Activated T-helper 1 cell treated with anti-CD3 and anti-CD28 coated beads, Interleukin-12 subunit alpha, Interleukin-12 subunit beta, Interleukin-2, Interleukin-4 antibody, amounts not matched to agents 30 ng/mL and 10 ng/mL and 1 ng/mL, durations not matched to agents 14 hours and 24 hours and 36 hours (primary cell): ENCODE data around the gene EFS. TPM values are rescaled to one million over a fixed set of nuclear protein-coding genes. Genes with fewer than 3 reads are reported as not detected.

Experiments
- DNase-seq: peaks from one replicate; pipeline ENCODE4 v3.0.0; 2021; ENCODE audit warnings: low spot score
- H3K27ac Mint-ChIP-seq: one replicate; pipeline ENCODE4 v1.8.0; 2021; ENCODE audit warnings: mild to moderate bottlenecking, mixed read lengths
- H3K27me3 Mint-ChIP-seq: one replicate; pipeline ENCODE4 v1.8.0; 2022; ENCODE audit warnings: mild to moderate bottlenecking, moderate library complexity, mixed read lengths; ENCODE audit not compliant: insufficient read depth
- H3K36me3 Mint-ChIP-seq: one replicate; pipeline ENCODE4 v1.8.0; 2021; ENCODE audit warnings: low read depth, mixed read lengths
- H3K4me1 Mint-ChIP-seq: one replicate; pipeline ENCODE4 v1.8.0; 2021; ENCODE audit warnings: low read depth, mixed read lengths
- H3K4me3 Mint-ChIP-seq: one replicate; pipeline ENCODE4 v1.8.0; 2021; ENCODE audit warnings: mild to moderate bottlenecking, moderate library complexity, mixed read lengths
- H3K9me3 Mint-ChIP-seq: one replicate; pipeline ENCODE4 v1.8.0; 2021; ENCODE audit warnings: mixed read lengths
- intact Hi-C: fragments of 100-400 bp; cut with micrococcal nuclease; formaldehyde crosslinking; loops from one replicate; pipeline ENCODE4 v1.15.1; 2024
- total RNA-seq: library from RNA; stranded (reverse); gene quantifications from 2 replicates; pipeline ENCODE4 v1.2.3, GENCODE V29; 2022

The EFS gene, protein sequence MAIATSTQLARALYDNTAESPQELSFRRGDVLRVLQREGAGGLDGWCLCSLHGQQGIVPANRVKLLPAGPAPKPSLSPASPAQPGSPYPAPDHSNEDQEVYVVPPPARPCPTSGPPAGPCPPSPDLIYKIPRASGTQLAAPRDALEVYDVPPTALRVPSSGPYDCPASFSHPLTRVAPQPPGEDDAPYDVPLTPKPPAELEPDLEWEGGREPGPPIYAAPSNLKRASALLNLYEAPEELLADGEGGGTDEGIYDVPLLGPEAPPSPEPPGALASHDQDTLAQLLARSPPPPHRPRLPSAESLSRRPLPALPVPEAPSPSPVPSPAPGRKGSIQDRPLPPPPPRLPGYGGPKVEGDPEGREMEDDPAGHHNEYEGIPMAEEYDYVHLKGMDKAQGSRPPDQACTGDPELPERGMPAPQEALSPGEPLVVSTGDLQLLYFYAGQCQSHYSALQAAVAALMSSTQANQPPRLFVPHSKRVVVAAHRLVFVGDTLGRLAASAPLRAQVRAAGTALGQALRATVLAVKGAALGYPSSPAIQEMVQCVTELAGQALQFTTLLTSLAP
- total RNA-seq = not detected in 2 replicates

- DNase-seq = no peak
- Mint-ChIP-seq H3K27ac (no peak within 1 kb of the TSS), H3K4me1 (no peaks in the 10 kb centered on the region), H3K4me3 (no peak within 1 kb of the TSS), H3K9me3 (no peaks in the 10 kb centered on the region), H3K27me3 (peaks cover 31% of the 10 kb centered on the region), H3K36me3 (no peaks in the 10 kb centered on the region)
- intact Hi-C loops = no loop called here
These were observed at the start of gene EFS for GRCh38 chr14:23365036-23365731. TSS of gene EFS (minus strand) at chr14:23365172. CDS start at chr14:23365025, 147 bp downstream.

- Mint-ChIP-seq H3K4me3 (no peak overlapping the region), H3K27ac (no peak overlapping the region), H3K9me3 (no peaks in the 10 kb centered on the region), H3K27me3 (peaks cover 6% of the 10 kb centered on the region), H3K4me1 (peaks cover 4% of the 10 kb centered on the region), H3K36me3 (no peaks in the 10 kb centered on the region)
- no peak for DNase-seq
- intact Hi-C loops = no loop called here
These were observed 49.3 kb upstream of the EFS start for GRCh38 chr14:23414254-23414653.

- no peak overlapping the region for H3K4me3 Mint-ChIP-seq
- no peak for DNase-seq
- H3K36me3 Mint-ChIP-seq = no peaks in the 10 kb centered on the region
- peaks cover 5% of the 10 kb centered on the region for H3K27me3 Mint-ChIP-seq
- H3K27ac Mint-ChIP-seq = no peak overlapping the region
- H3K4me1 Mint-ChIP-seq = peaks cover 9% of the 10 kb centered on the region
- intact Hi-C loops = no loop called here
- no peaks in the 10 kb centered on the region for H3K9me3 Mint-ChIP-seq
These were observed 48.7 kb upstream of the EFS start for GRCh38 chr14:23413681-23414080.

DNA sequence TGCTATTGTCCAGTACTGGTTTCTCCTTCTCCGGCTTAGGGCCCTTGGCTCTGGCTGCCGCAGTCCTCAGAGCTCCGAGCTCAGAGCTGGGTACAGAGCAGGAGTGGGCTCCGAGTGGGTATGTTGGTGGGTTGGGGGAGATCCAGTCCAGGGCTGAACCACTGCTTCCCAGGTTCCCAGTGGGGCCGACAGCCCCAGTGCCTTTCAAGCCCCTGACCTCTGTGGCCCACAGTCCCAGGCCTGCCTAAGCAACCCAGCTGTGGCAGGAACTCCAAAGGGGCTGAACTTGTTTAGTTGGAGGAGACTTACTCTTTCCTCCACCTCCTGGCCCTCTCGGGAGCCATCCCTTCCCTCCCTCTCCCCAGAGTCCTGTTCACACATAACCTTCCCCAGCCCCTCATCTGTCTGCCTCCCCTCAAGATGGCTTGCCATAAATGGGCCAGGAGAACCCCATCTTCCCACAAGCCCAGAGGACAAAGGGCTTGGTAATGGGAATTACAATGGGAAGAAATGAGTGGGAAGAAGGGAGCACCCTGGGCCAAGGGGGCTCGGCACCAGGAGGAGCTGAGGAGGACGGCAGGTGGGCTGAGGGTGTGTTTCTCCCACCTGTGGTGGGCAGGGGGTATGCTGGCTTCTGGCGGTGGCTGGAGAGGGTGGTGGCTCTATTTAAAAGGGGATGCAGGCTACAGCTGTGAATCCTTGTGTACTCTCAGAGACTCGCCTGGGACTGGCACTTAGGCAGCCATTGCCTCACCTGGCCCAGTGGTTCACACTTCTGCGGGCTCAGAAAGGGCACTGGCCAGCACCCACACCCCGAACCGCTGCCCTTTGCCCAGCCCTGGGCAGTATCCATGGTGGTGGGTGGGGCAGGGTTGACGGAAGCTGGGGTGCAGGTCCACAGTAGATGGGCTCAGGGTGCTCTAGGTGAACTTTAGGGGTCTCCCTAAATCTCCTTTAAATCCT lies 46.9 kb upstream of the EFS start:
- Mint-ChIP-seq H3K27me3 (peaks cover 5% of the 10 kb centered on the region), H3K4me1 (peaks cover 10% of the 10 kb centered on the region), H3K4me3 (no peak overlapping the region), H3K27ac (no peak overlapping the region), H3K36me3 (no peaks in the 10 kb centered on the region), H3K9me3 (no peaks in the 10 kb centered on the region)
- intact Hi-C loops = no loop called here
- DNase-seq = no peak

- Mint-ChIP-seq H3K9me3 (no peaks in the 10 kb centered on the region), H3K27ac (peak overlapping the region; percentile 42), H3K27me3 (peaks cover 5% of the 10 kb centered on the region), H3K4me1 (peaks cover 10% of the 10 kb centered on the region), H3K36me3 (no peaks in the 10 kb centered on the region), H3K4me3 (no peak overlapping the region)
- no peak for DNase-seq
- intact Hi-C loops = no loop called here
These were observed 45.1 kb upstream of the EFS start for GRCh38 chr14:23409966-23410635.

GRCh38 chr14:23409475-23409874 lies 44.5 kb upstream of the EFS start:
- intact Hi-C loops = no loop called here
- DNase-seq = no peak
- peaks cover 10% of the 10 kb centered on the region for H3K4me1 Mint-ChIP-seq
- H3K4me3 Mint-ChIP-seq = no peak overlapping the region
- H3K27me3 Mint-ChIP-seq = peaks cover 5% of the 10 kb centered on the region
- peak overlapping the region; percentile 16 for H3K27ac Mint-ChIP-seq
- H3K9me3 Mint-ChIP-seq = no peaks in the 10 kb centered on the region
- no peaks in the 10 kb centered on the region for H3K36me3 Mint-ChIP-seq

GRCh38 chr14:23408307-23408630 lies 43.3 kb upstream of the EFS start:
- Mint-ChIP-seq H3K4me1 (peaks cover 10% of the 10 kb centered on the region), H3K9me3 (no peaks in the 10 kb centered on the region), H3K36me3 (no peaks in the 10 kb centered on the region), H3K27me3 (peaks cover 5% of the 10 kb centered on the region), H3K4me3 (no peak overlapping the region), H3K27ac (no peak overlapping the region)
- no peak for DNase-seq
- intact Hi-C loops = no loop called here

- H3K36me3 Mint-ChIP-seq = no peaks in the 10 kb centered on the region
- no peaks in the 10 kb centered on the region for H3K9me3 Mint-ChIP-seq
- peaks cover 10% of the 10 kb centered on the region for H3K4me1 Mint-ChIP-seq
- H3K27ac Mint-ChIP-seq = peak within 1 kb of the TSS; percentile 15
- intact Hi-C loops = no loop called here
- H3K4me3 Mint-ChIP-seq = no peak within 1 kb of the TSS
- no peak for DNase-seq
- H3K27me3 Mint-ChIP-seq = peaks cover 5% of the 10 kb centered on the region
These were observed 42.7 kb upstream of the EFS start, which contains the start of gene MYH6 for GRCh38 chr14:23407516-23408306. TSS of gene MYH6 (minus strand) at chr14:23408273. CDS start at chr14:23407223, 1,050 bp downstream.

DNA sequence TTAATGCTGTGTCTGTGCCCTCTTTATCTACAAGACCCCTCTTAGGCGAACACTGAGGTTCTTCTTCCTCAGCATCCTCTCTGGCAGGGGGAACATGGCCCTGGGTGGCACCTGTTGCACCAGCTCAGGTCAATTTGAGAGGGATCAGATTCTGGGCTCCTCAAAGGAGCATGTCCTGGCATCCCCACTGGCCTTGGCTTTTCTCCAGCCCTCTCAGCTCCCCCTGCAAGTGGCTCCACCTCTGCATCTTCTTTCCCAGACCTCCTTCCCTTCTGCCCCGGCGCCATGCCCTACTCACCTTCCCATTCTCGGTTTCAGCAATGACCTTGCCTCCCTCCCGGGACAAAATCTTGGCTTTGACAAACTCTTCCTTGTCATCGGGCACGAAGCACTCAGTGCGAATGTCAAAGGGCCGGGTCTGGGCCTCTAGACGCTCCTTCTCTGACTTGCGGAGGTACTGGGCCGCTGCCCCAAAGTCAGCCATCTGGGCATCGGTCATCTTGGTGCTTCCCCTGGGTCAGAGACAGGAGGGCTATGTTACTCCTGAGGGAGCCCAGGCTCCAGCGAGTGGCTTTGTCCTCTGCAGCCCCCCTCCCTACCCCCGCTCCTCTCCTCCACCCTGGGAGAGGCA lies 41.9 kb upstream of the EFS start:
- intact Hi-C loops = no loop called here
- no peak overlapping the region for H3K4me3 Mint-ChIP-seq
- no peak overlapping the region for H3K27ac Mint-ChIP-seq
- H3K27me3 Mint-ChIP-seq = peaks cover 3% of the 10 kb centered on the region
- DNase-seq = no peak
- no peaks in the 10 kb centered on the region for H3K36me3 Mint-ChIP-seq
- no peaks in the 10 kb centered on the region for H3K9me3 Mint-ChIP-seq
- peaks cover 10% of the 10 kb centered on the region for H3K4me1 Mint-ChIP-seq

GRCh38 chr14:23406244-23406643 lies 41.3 kb upstream of the EFS start:
- no peak for DNase-seq
- Mint-ChIP-seq H3K27ac (no peak overlapping the region), H3K9me3 (no peaks in the 10 kb centered on the region), H3K27me3 (peaks cover 3% of the 10 kb centered on the region), H3K36me3 (no peaks in the 10 kb centered on the region), H3K4me1 (peaks cover 10% of the 10 kb centered on the region), H3K4me3 (no peak overlapping the region)
- intact Hi-C loops = no loop called here

DNA sequence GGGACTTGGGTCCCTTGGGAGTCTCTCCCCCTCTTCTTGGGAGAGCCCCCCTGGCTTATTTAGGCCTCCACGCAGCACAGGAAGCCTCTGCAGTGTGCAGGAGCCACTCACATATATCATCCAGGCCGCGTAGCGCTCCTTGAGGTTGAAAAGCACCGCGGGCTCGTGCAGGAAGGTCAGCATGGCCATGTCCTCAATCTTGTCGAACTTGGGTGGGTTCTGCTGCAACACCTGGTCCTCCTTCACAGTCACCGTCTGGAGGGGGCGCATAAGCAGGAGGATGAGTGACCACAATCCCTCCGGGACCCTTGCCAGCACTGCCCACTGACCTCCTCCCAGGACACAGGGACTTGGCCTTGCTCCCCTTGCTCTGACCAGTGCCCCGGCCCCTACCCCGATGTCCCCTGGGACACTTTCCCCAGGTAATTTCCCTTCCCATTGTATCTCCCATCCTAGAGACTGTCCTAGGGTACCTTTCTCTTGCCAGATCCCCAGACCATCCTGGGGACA lies 40.6 kb upstream of the EFS start:
- no peak overlapping the region for H3K4me3 Mint-ChIP-seq
- no peaks in the 10 kb centered on the region for H3K9me3 Mint-ChIP-seq
- no peak overlapping the region for H3K27ac Mint-ChIP-seq
- no peaks in the 10 kb centered on the region for H3K36me3 Mint-ChIP-seq
- intact Hi-C loops = no loop called here
- H3K4me1 Mint-ChIP-seq = peaks cover 10% of the 10 kb centered on the region
- H3K27me3 Mint-ChIP-seq = peaks cover 3% of the 10 kb centered on the region
- no peak for DNase-seq
